Loucy (cell line): Measurements from ENCODE around the gene TMEM178A.

ENCODE experiments used
- H2AFZ ChIP-seq: fragments of 200-600 bp; sonication (generic); 2 replicates; pipeline ENCODE4 v1.6.0; 2016; ENCODE audit warnings: antibody characterized with exemption, mild to moderate bottlenecking, low read length, moderate library complexity
- H3F3A ChIP-seq: fragments of 200-600 bp; 2 replicates; pipeline ENCODE4 v1.6.0; 2016; ENCODE audit warnings: antibody characterized with exemption, low read depth, mild to moderate bottlenecking
- H3K27me3 ChIP-seq: fragments of 200-600 bp; sonication (generic); 2 replicates; pipeline ENCODE4 v1.6.1; 2014; ENCODE audit warnings: low read length, mild to moderate bottlenecking; ENCODE audit not compliant: insufficient read depth, poor library complexity, severe bottlenecking
- H3K36me3 ChIP-seq: fragments of 200-600 bp; sonication (generic); 2 replicates; pipeline ENCODE4 v1.6.1; 2016; ENCODE audit warnings: low read length; ENCODE audit not compliant: insufficient read depth
- H3K4me1 ChIP-seq: fragments of 200-600 bp; sonication (generic); 2 replicates; pipeline ENCODE4 v1.5.1; 2014; ENCODE audit warnings: low read length, mild to moderate bottlenecking; ENCODE audit not compliant: insufficient read depth, poor library complexity, severe bottlenecking
- H3K4me2 ChIP-seq: fragments of 200-600 bp; sonication (generic); 2 replicates; pipeline ENCODE4 v1.6.0; 2014; ENCODE audit warnings: antibody characterized with exemption, low read length, low read depth, mild to moderate bottlenecking; ENCODE audit not compliant: poor library complexity, severe bottlenecking
- H3K4me3 ChIP-seq: fragments of 200-600 bp; sonication (generic); 2 replicates; pipeline ENCODE4 v1.5.1; 2014; ENCODE audit warnings: low read length, mild to moderate bottlenecking, mixed read lengths; ENCODE audit not compliant: poor library complexity, severe bottlenecking
- H3K79me2 ChIP-seq: fragments of 200-600 bp; sonication (generic); 2 replicates; pipeline ENCODE4 v1.6.1; 2014; ENCODE audit warnings: low read length; ENCODE audit not compliant: insufficient read depth
- H3K9ac ChIP-seq: fragments of 200-600 bp; sonication (generic); 2 replicates; pipeline ENCODE4 v1.6.0; 2014; ENCODE audit warnings: mild to moderate bottlenecking, low read depth, low read length, moderate library complexity; ENCODE audit not compliant: poor library complexity, severe bottlenecking
- H3K9me2 ChIP-seq: fragments of 200-600 bp; sonication (generic); replicated peaks from 2 replicates; pipeline ENCODE4 v1.6.1; 2016; ENCODE audit warnings: low read depth, low read length, mixed read lengths
- H3K9me3 ChIP-seq: fragments of 200-600 bp; sonication (generic); 2 replicates; pipeline ENCODE4 v1.6.1; 2014; ENCODE audit warnings: mild to moderate bottlenecking, antibody characterized with exemption, low read length, low read depth; ENCODE audit not compliant: insufficient read depth
- H4K20me1 ChIP-seq: fragments of 200-600 bp; sonication (generic); 2 replicates; pipeline ENCODE4 v1.6.0; 2014; ENCODE audit warnings: antibody characterized with exemption, low read length, mild to moderate bottlenecking; ENCODE audit not compliant: insufficient read depth, poor library complexity, severe bottlenecking
- EZH2phosphoT487 ChIP-seq: fragments of 200-600 bp; IDR thresholded peaks from 2 replicates; pipeline ENCODE4 v1.6.1; 2018; ENCODE audit warnings: antibody characterized with exemption, mild to moderate bottlenecking, moderate library complexity, borderline replicate concordance
- TF ChIP-seq, protein P1 (sequence below): fragments of 200-600 bp; sonication (generic); conservative IDR thresholded peaks from 2 replicates; pipeline ENCODE4 v1.5.1; 2014; ENCODE audit warnings: mild to moderate bottlenecking, antibody characterized with exemption, low read length

The TMEM178A gene

DNA sequence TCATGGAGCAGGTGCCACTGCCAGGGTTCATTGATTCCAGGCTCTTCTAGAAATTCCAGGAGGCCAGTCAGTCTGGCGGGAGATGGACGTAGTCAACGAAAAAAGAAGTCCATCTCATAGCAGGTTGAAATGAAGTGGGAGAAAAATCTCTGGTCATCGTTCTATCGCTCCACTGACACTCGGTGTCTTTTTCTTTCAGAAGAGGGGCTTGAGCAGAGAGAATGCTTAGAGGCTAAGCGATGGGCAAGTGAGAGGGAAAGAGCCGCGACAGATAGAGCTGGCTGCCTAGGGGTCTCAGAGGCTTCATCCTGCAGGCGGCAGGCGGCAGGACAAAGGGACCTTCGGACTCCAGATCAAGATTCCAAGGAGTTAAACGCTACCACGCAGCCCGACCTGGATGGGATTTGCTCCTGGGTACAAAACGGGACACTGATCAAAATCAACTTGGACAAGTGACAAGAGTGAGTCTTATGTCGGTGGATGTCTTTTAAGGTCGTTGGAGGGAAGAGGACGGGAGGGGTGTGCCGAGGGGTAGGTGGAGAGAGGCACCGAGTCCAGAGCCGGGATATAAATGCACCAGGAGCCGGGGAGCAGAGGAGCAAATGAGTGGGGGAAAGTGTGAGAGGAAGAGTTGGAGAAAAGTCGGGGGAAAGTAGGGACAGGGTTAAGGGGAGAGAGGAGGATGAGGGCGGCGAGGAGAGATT is 677 bp upstream of the TMEM178A start:
- no peak overlapping the region for H3K9ac ChIP-seq
- no peaks in the 10 kb centered on the region for H3F3A ChIP-seq
- peaks cover 23% of the 10 kb centered on the region for H3K27me3 ChIP-seq
- no peaks in the 10 kb centered on the region for H3K9me3 ChIP-seq
- H3K79me2 ChIP-seq: no peaks in the 10 kb centered on the region
- no peaks in the 10 kb centered on the region for H3K4me1 ChIP-seq
- no peak overlapping the region for H3K4me3 ChIP-seq
- TF ChIP-seq EZH2phosphoT487: no peak
- TF ChIP-seq, protein P1, sequence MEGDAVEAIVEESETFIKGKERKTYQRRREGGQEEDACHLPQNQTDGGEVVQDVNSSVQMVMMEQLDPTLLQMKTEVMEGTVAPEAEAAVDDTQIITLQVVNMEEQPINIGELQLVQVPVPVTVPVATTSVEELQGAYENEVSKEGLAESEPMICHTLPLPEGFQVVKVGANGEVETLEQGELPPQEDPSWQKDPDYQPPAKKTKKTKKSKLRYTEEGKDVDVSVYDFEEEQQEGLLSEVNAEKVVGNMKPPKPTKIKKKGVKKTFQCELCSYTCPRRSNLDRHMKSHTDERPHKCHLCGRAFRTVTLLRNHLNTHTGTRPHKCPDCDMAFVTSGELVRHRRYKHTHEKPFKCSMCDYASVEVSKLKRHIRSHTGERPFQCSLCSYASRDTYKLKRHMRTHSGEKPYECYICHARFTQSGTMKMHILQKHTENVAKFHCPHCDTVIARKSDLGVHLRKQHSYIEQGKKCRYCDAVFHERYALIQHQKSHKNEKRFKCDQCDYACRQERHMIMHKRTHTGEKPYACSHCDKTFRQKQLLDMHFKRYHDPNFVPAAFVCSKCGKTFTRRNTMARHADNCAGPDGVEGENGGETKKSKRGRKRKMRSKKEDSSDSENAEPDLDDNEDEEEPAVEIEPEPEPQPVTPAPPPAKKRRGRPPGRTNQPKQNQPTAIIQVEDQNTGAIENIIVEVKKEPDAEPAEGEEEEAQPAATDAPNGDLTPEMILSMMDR: no peak
- no peak overlapping the region for H2AFZ ChIP-seq
- no peak overlapping the region for H3K4me2 ChIP-seq
- 0 out of 2 replicates have a peak, but pooled peaks cover 3% of the 10 kb centered on the region for H3K9me2 ChIP-seq
- H4K20me1 ChIP-seq: no peaks in the 10 kb centered on the region
- H3K36me3 ChIP-seq: no peaks in the 10 kb centered on the region

DNA sequence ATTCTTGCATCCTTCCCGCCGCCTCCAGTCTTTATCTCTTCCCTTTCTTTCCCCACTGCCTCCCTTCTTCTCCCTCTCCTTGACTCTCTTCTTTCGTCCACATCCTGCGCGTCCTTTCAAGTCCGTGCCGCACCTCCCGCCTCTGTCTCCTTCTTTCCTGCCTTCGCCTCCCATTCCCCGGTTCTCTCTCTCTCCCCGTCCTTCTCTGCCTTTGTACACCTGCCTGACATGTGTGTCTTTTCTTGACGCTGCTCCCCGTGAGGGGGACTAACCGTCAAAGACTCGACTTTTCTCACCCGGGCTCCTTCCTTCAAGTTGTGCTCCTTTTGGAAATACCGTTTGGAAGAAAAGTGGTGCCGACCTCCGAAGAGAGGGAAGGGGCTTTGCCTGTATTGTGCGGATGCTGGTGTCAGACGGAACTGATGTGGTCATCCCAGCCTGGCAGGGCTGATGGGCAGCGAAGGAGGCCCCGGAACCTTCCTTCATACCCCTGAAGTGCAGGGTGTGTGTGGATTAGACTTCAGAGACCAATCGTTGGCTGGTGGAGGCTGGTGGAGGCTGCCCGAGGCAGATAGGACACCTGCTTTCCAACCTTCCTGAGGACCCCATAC is 879 bp downstream of the TMEM178A start:
- no peaks in the 10 kb centered on the region for H3K79me2 ChIP-seq
- TF ChIP-seq, protein P1: no peak
- TF ChIP-seq EZH2phosphoT487: no peak
- H3F3A ChIP-seq: no peaks in the 10 kb centered on the region
- H4K20me1 ChIP-seq: no peaks in the 10 kb centered on the region
- H3K4me2 ChIP-seq: no peak overlapping the region
- no peak overlapping the region for H3K4me3 ChIP-seq
- H3K27me3 ChIP-seq: peaks cover 30% of the 10 kb centered on the region
- H3K4me1 ChIP-seq: no peaks in the 10 kb centered on the region
- no peak overlapping the region for H3K9ac ChIP-seq
- 0 out of 2 replicates have a peak, but pooled peaks cover 3% of the 10 kb centered on the region for H3K9me2 ChIP-seq
- H3K9me3 ChIP-seq: no peaks in the 10 kb centered on the region
- H3K36me3 ChIP-seq: no peaks in the 10 kb centered on the region
- H2AFZ ChIP-seq: no peak overlapping the region

DNA sequence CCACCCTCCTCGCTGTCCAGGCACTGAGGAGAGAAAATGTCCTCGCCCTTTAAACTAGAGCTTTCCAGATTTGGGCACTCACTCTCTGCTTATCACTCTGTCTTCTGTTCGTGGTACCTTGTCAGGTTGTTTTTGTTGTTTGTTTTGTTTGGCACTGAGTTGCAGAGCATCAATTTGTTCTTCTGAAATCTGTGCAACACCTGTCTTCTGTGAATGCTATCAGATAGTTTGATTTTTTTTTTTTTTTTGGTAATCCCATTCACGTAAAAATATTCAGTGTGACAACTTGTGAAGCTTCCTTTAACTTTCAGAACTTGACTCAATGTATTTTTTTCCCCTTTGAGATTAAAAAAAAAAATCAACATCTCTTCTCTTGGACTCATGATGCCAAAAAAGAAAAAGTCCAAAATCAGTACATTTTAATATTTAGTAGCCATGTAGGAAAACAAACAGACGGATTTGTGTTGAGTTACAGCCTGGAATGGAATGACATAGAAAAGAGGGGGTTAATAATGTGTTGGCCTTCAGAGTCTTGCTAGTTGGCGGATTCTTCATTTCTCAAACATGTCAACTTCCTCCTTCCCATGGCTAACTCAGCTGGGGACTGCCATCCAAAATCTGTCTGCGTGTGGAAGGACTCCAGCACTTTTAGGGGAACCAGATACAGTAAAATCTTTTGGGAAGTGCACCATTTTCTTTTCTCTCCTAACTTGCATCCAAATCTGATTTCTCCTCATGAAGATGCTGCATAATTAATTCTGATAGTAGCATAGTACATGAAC is 1.6 kb downstream of the TMEM178A start:
- Histone ChIP-seq H3K27me3 (peaks cover 30% of the 10 kb centered on the region), H3K4me2 (no peak overlapping the region), H4K20me1 (no peaks in the 10 kb centered on the region), H3F3A (no peaks in the 10 kb centered on the region), H3K9me2 (0 out of 2 replicates have a peak, but pooled peaks cover 3% of the 10 kb centered on the region), H3K4me1 (no peaks in the 10 kb centered on the region), H3K36me3 (no peaks in the 10 kb centered on the region), H3K9ac (no peak overlapping the region), H3K4me3 (no peak overlapping the region), H2AFZ (no peak overlapping the region), H3K79me2 (no peaks in the 10 kb centered on the region), H3K9me3 (no peaks in the 10 kb centered on the region)
- TF ChIP-seq, protein P1: no peak
- no peak for TF ChIP-seq EZH2phosphoT487
